Activated CD4-positive, alpha-beta T cell treated with anti-CD3 and anti-CD28 coated beads, Interleukin-2, amount 50 U/mL, for 4 hours (primary cell): ENCODE data around the gene MPL.
"Not testable (repeated sequence)": the region's sequence is repeated elsewhere in the genome, so short reads cannot be mapped to it uniquely, and the experiment has no call there.

Experiments used
- DNase-seq, 2 experiments: peaks; one replicate each; pipeline ENCODE4 v3.0.0-alpha.2; 2020

The MPL gene

GRCh38 chr1:43382027-43382779, 44.6 kb downstream of the MPL start:
- no peak for DNase-seq

- no peak for DNase-seq
These were observed 45.8 kb downstream of the MPL start for GRCh38 chr1:43383449-43383848.

GRCh38 chr1:43386676-43387075, 49.1 kb downstream of the MPL start:
- no peak for DNase-seq

- DNase-seq, result no peak
These were observed 50.5 kb downstream of the MPL start for GRCh38 chr1:43387976-43388599.

GRCh38 chr1:43388613-43389012, 51.0 kb downstream of the MPL start:
- no peak for DNase-seq

GRCh38 chr1:43389326-43390313, 52.0 kb downstream of the MPL start, which contains the start of the genes MED8 and SZT2:
Gene MED8 (minus strand): TSS chr1:43389800. CDS start chr1:43389764, 36 bp downstream.
Gene SZT2 (plus strand): TSS chr1:43389899. CDS start chr1:43389969, 70 bp downstream.
- DNase-seq, result peak; percentile 91 to 93

- DNase-seq, result no peak
These were observed 55.1 kb downstream of the MPL start for GRCh38 chr1:43392702-43393101.

GRCh38 chr1:43395523-43395922, 57.9 kb downstream of the MPL start:
- no peak for DNase-seq

GRCh38 chr1:43396059-43396458, 58.4 kb downstream of the MPL start:
- no peak for DNase-seq

GRCh38 chr1:43398227-43398626, 60.6 kb downstream of the MPL start:
- no peak for DNase-seq

- not testable (repeated sequence) for DNase-seq
These were observed 62.8 kb downstream of the MPL start for GRCh38 chr1:43400441-43400840.

- no peak for DNase-seq
These were observed 64.7 kb downstream of the MPL start for GRCh38 chr1:43402089-43402865.
